HepG2 (cell line): ENCODE measurements around the gene CXCL17. TPM values are rescaled to one million over a fixed set of nuclear protein-coding genes. Genes with fewer than 3 reads are reported as not detected.

Experiments
- ARNT2 ChIP-seq: sonication (generic); formaldehyde crosslinking; IDR thresholded peaks from 2 replicates; pipeline ENCODE4 v1.8.0; 2022; ENCODE audit warnings: mild to moderate bottlenecking, low read depth, missing genetic modification reagents, moderate library complexity
- HDAC1 ChIP-seq: sonication (generic); formaldehyde crosslinking; IDR thresholded peaks from 2 replicates; pipeline ENCODE4 v1.5.1; 2020; ENCODE audit warnings: mild to moderate bottlenecking, missing genetic modification reagents
- HMGXB4 ChIP-seq, 2 experiments: sonication (generic) in 1 of 2; formaldehyde crosslinking in 1 of 2; IDR thresholded peaks; 2 replicates each; pipeline versions ENCODE4 v1.4.0 to v1.6.1; 2018 to 2020; ENCODE audit warnings: missing genetic modification reagents in 2 of 2, borderline replicate concordance in 1 of 2, low read depth in 1 of 2, mild to moderate bottlenecking in 1 of 2, missing biosample characterization in 1 of 2
- HNF1A ChIP-seq, 2 experiments: sonication (generic) in 1 of 2; formaldehyde crosslinking in 1 of 2; IDR thresholded peaks; 2 replicates each; pipeline versions ENCODE4 v1.4.0 to v1.6.1; 2016 to 2020; ENCODE audit warnings: borderline replicate concordance in 1 of 2, low read depth in 1 of 2, mild to moderate bottlenecking in 1 of 2, missing genetic modification reagents in 1 of 2
- KLF16 ChIP-seq, 2 experiments: sonication (generic) in 1 of 2; formaldehyde crosslinking in 1 of 2; IDR thresholded peaks; 2 replicates each; pipeline versions ENCODE4 v1.6.1 to v1.8.0; 2016 to 2023; ENCODE audit warnings: missing genetic modification reagents in 2 of 2, missing compliant biosample characterization in 1 of 2
- NCOA2 ChIP-seq: sonication (generic); formaldehyde crosslinking; IDR thresholded peaks from 2 replicates; pipeline ENCODE4 v1.8.0; 2022; ENCODE audit warnings: inconsistent platforms
- NFE2L2 ChIP-seq: fragments of 150-350 bp; IDR thresholded peaks from 2 replicates; pipeline ENCODE4 v1.6.1; 2014; ENCODE audit warnings: low read length
- PAWR ChIP-seq: sonication (generic); formaldehyde crosslinking; IDR thresholded peaks from 2 replicates; pipeline ENCODE4 v1.4.0; 2020; ENCODE audit warnings: missing genetic modification reagents, mild to moderate bottlenecking, borderline replicate concordance
- RCOR2 ChIP-seq: IDR thresholded peaks from 2 replicates; pipeline ENCODE4 v1.6.1; 2016; ENCODE audit warnings: missing biosample characterization, missing genetic modification reagents
- YEATS4 ChIP-seq: sonication (generic); formaldehyde crosslinking; IDR thresholded peaks from 2 replicates; pipeline ENCODE4 v1.4.0; 2020; ENCODE audit warnings: missing genetic modification reagents, borderline replicate concordance
- ZNF280D ChIP-seq: sonication (generic); formaldehyde crosslinking; IDR thresholded peaks from 2 replicates; pipeline ENCODE4 v1.5.1; 2020; ENCODE audit warnings: mild to moderate bottlenecking, missing genetic modification reagents
- ZNF383 ChIP-seq: sonication (generic); formaldehyde crosslinking; IDR thresholded peaks from 2 replicates; pipeline ENCODE4 v1.4.0; 2020; ENCODE audit warnings: missing genetic modification reagents, mild to moderate bottlenecking, borderline replicate concordance
- ZNF512B ChIP-seq: sonication (generic); formaldehyde crosslinking; IDR thresholded peaks from 2 replicates; pipeline ENCODE4 v1.5.1; 2020; ENCODE audit warnings: missing genetic modification reagents, mild to moderate bottlenecking, borderline replicate concordance
- ZNF543 ChIP-seq: sonication (generic); formaldehyde crosslinking; IDR thresholded peaks from 2 replicates; pipeline ENCODE4 v1.4.0; 2020; ENCODE audit warnings: mild to moderate bottlenecking, missing genetic modification reagents
- ZNF850 ChIP-seq: sonication (generic); formaldehyde crosslinking; conservative IDR thresholded peaks from 2 replicates; pipeline ENCODE4 v1.9.0; 2021; ENCODE audit warnings: mild to moderate bottlenecking, missing genetic modification reagents
- polyA plus RNA-seq, 8 experiments: library from polyadenylated mRNA; depleted of rRNA in 3 of 8; stranded (reverse) in 7 of 8; unstranded in 1 of 8; fragments of >200 nt; fragmentation: Illumina TruSeq in 4 of 8; extraction: Trizol in 4 of 8; gene quantifications; 2 replicates each; pipeline versions ENCODE4 v1.2.1 to v1.2.3, GENCODE V29; 2011 to 2016; ENCODE audit warnings: low read depth in 4 of 8, missing spikeins in 1 of 8, mixed read lengths in 1 of 8; ENCODE audit not compliant: insufficient read depth in 1 of 8
- total RNA-seq, 5 experiments: library from RNA; depleted of rRNA; stranded (reverse); fragments of >200 nt; fragmentation: Illumina TruSeq; extraction: Trizol; gene quantifications; 2 replicates each; pipeline ENCODE4 v1.2.3, GENCODE V29; 2016; ENCODE audit warnings: low read depth in 1 of 5

Gene CXCL17
- total and polyA plus RNA-seq, 2 of the 13 experiments (the other 11 are each of a cell fraction or from before 2014, with no cell fraction given): 0.12 TPM; not detected in 1

- TF ChIP-seq HNF1A (IDR thresholded peaks at IDR 0.05; ENCODE audit: low read depth) (no peak), HNF1A (CRISPR knock-in tag; IDR thresholded peaks at IDR 0.05; ENCODE audit: borderline replicate concordance) (0 out of 2 replicates have a peak, but pooled peaks have one; percentile 40), YEATS4 (CRISPR knock-in tag) (no peak), NFE2L2 (no peak), ZNF280D (CRISPR knock-in tag) (0 out of 2 replicates have a peak, but pooled peaks have one; percentile 48), NCOA2 (peak; percentile 89), ZNF512B (no peak), ZNF383 (CRISPR knock-in tag) (no peak), ZNF543 (CRISPR knock-in tag) (no peak), ARNT2 (CRISPR knock-in tag) (peak; percentile 23; the same call in 1 of the 2 replicates), RCOR2 (peak; percentile 64), KLF16 (CRISPR knock-in tag; IDR thresholded peaks at IDR 0.05) (peak in 1 of 2 experiments; percentile 73; a peak in 1 of 4 replicates), PAWR (CRISPR knock-in tag) (no peak), ZNF850 (CRISPR knock-in tag) (no peak), HDAC1 (peak; percentile 86), HMGXB4 (CRISPR knock-in tag; IDR thresholded peaks at IDR 0.05; ENCODE audit: borderline replicate concordance in 1 of 2, low read depth in 1 of 2) (peak; percentile 72 to 82)
Observed at GRCh38 chr19:42433503-42434260, 9.1 kb downstream of the CXCL17 start (continued).
